ENCODE results near the gene PPP6R1. TPM values are rescaled to one million over a fixed set of nuclear protein-coding genes. Genes with fewer than 3 reads are reported as not detected.

Gene PPP6R1
- total and polyA plus RNA-seq, 2 of the 13 experiments (the other 11 are each of a cell fraction or from before 2014, with no cell fraction given): 25.8 to 54.0 TPM

- TF ChIP-seq ZNF616 (CRISPR knock-in tag; IDR thresholded peaks at IDR 0.05; ENCODE audit: low read depth) (no peak), POGZ (CRISPR knock-in tag; IDR thresholded peaks at IDR 0.05) (peak; percentile 40; the same call in 1 of the 2 replicates), HMGA1 (CRISPR knock-in tag; conservative IDR thresholded peaks at IDR 0.05) (no peak), SAFB2 (CRISPR knock-in tag; IDR thresholded peaks at IDR 0.05; ENCODE audit: borderline replicate concordance, low read depth) (no peak), ZNF780A (CRISPR knock-in tag; IDR thresholded peaks at IDR 0.05) (no peak), CC2D1A (CRISPR knock-in tag; IDR thresholded peaks at IDR 0.05) (no peak), ZNF816 (CRISPR knock-in tag; IDR thresholded peaks at IDR 0.05; ENCODE audit: borderline replicate concordance) (no peak), NCOA2 (CRISPR knock-in tag; IDR thresholded peaks at IDR 0.05) (no peak), NFIB (CRISPR knock-in tag; IDR thresholded peaks at IDR 0.05; ENCODE audit: borderline replicate concordance) (no peak), ZNF609 (CRISPR knock-in tag; IDR thresholded peaks at IDR 0.05; ENCODE audit: borderline replicate concordance) (no peak), PHF5A (CRISPR knock-in tag; IDR thresholded peaks at IDR 0.05; ENCODE audit: low read depth, unreplicated experiment) (peak; percentile 59), GMEB1 (CRISPR knock-in tag; IDR thresholded peaks at IDR 0.05; ENCODE audit: borderline replicate concordance) (peak; percentile 86), ZNF232 (CRISPR knock-in tag; IDR thresholded peaks at IDR 0.05; ENCODE audit: borderline replicate concordance) (no peak; the same call in 1 of the 2 replicates), SP140L (CRISPR knock-in tag; IDR thresholded peaks at IDR 0.05; ENCODE audit: borderline replicate concordance) (no peak), ZNF569 (CRISPR knock-in tag; IDR thresholded peaks at IDR 0.05; ENCODE audit: borderline replicate concordance) (no peak), FOSL1 (CRISPR knock-in tag; IDR thresholded peaks at IDR 0.05; ENCODE audit: borderline replicate concordance) (no peak), ZBTB33 (CRISPR knock-in tag; IDR thresholded peaks at IDR 0.05) (no peak), GFI1 (CRISPR knock-in tag; IDR thresholded peaks at IDR 0.05; ENCODE audit: borderline replicate concordance) (no peak)
These were observed 21.2 kb upstream of the PPP6R1 start, which contains the start of gene HSPBP1 (continued) for GRCh38 chr19:55279770-55280643.
